DND-41 (cell line): ENCODE results near the gene DLGAP4.

Source experiments
- EZH2 ChIP-seq: IDR thresholded peaks from 3 replicates; pipeline ENCODE4 v1.6.1; 2012; ENCODE audit warnings: borderline replicate concordance, low read depth, mild to moderate bottlenecking, moderate library complexity, low read length, inconsistent platforms; ENCODE audit not compliant: severe bottlenecking
- TF ChIP-seq, protein P1 (sequence below): IDR thresholded peaks from 2 replicates; pipeline ENCODE4 v1.5.1; 2012; ENCODE audit warnings: borderline replicate concordance, low read length, moderate library complexity, mild to moderate bottlenecking; ENCODE audit not compliant: poor library complexity, severe bottlenecking; ENCODE audit errors: extremely low read depth

DNA sequence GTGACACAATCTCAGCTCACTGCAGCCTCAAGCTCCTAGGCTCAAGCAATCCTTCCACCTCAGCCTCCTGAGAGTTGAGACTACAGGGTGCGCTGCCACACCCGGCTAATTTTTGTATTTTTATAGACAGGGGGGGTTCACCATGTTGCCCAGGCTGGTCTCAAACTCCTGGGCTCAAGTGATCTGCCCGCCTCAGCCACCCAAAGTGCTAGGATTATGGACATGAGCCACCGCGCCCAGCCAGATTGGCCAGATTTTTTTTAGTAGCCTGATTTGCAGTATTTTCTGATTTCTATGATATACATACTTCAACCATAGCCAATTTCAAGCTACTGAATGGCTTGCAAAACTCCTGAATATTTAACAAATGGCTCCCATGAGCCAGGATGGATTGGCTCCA is 21.4 kb upstream of the DLGAP4 start:
- TF ChIP-seq, protein P1, sequence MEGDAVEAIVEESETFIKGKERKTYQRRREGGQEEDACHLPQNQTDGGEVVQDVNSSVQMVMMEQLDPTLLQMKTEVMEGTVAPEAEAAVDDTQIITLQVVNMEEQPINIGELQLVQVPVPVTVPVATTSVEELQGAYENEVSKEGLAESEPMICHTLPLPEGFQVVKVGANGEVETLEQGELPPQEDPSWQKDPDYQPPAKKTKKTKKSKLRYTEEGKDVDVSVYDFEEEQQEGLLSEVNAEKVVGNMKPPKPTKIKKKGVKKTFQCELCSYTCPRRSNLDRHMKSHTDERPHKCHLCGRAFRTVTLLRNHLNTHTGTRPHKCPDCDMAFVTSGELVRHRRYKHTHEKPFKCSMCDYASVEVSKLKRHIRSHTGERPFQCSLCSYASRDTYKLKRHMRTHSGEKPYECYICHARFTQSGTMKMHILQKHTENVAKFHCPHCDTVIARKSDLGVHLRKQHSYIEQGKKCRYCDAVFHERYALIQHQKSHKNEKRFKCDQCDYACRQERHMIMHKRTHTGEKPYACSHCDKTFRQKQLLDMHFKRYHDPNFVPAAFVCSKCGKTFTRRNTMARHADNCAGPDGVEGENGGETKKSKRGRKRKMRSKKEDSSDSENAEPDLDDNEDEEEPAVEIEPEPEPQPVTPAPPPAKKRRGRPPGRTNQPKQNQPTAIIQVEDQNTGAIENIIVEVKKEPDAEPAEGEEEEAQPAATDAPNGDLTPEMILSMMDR, result no peak
- no peak for TF ChIP-seq EZH2
